GM23248 (cell line): ENCODE data around the gene DLG1.

Experiments used
- EZH2 ChIP-seq: fragments of 200-600 bp; sonication (generic); IDR thresholded peaks from 2 replicates; pipeline ENCODE4 v1.6.1; 2018; ENCODE audit warnings: antibody characterized with exemption, mild to moderate bottlenecking; ENCODE audit not compliant: insufficient read depth, poor library complexity, severe bottlenecking
- EZH2phosphoT487 ChIP-seq: fragments of 200-600 bp; sonication (generic); IDR thresholded peaks from 2 replicates; pipeline ENCODE4 v1.6.1; 2018; ENCODE audit warnings: antibody characterized with exemption, moderate library complexity, mild to moderate bottlenecking, low read depth; ENCODE audit not compliant: insufficient read depth

- TF ChIP-seq EZH2 (no peak), EZH2phosphoT487 (no peak)
These were observed 290.5 kb downstream of the DLG1 start for GRCh38 chr3:197007953-197008352.
